HPDE6-E6E7 (cell line): ENCODE data around the gene ELAVL2.

Source experiments
- DNase-seq: peaks from one replicate; pipeline ENCODE4 v3.0.0; 2011; ENCODE audit warnings: missing footprints; ENCODE audit errors: extremely low spot score

The ELAVL2 gene

GRCh38 chr9:23826120-23826629, at the start of gene ELAVL2:
TSS of gene ELAVL2 (minus strand) at chr9:23826240. CDS start at chr9:23762234, 64,006 bp downstream.
- DNase-seq: peak; percentile 84

- no peak for DNase-seq
These were observed 32.2 kb upstream of the ELAVL2 start for GRCh38 chr9:23858234-23858633.

GRCh38 chr9:23855873-23856604, 30.0 kb upstream of the ELAVL2 start:
- DNase-seq: no peak

- peak; percentile 59 for DNase-seq
These were observed 24.9 kb upstream of the ELAVL2 start for GRCh38 chr9:23850690-23851629.

- DNase-seq: peak; percentile 49
These were observed 24.2 kb upstream of the ELAVL2 start for GRCh38 chr9:23850242-23850689.

GRCh38 chr9:23849379-23850035, 23.5 kb upstream of the ELAVL2 start:
- no peak for DNase-seq

- no peak for DNase-seq
These were observed 16.6 kb upstream of the ELAVL2 start for GRCh38 chr9:23842565-23843129.

GRCh38 chr9:23841304-23841703, 15.3 kb upstream of the ELAVL2 start:
- no peak for DNase-seq

GRCh38 chr9:23837038-23837437, 11.0 kb upstream of the ELAVL2 start:
- DNase-seq: no peak

- DNase-seq: no peak
These were observed 5.1 kb upstream of the ELAVL2 start for GRCh38 chr9:23830929-23831730.

GRCh38 chr9:23830476-23830805, 4.4 kb upstream of the ELAVL2 start:
- no peak for DNase-seq

GRCh38 chr9:23829580-23830475, 3.8 kb upstream of the ELAVL2 start:
- DNase-seq: no peak

GRCh38 chr9:23825700-23826099, 340 bp downstream of the ELAVL2 start:
- DNase-seq: no peak

- no peak for DNase-seq
These were observed 1.0 kb downstream of the ELAVL2 start for GRCh38 chr9:23824830-23825591.

GRCh38 chr9:23823986-23824829, 1.8 kb downstream of the ELAVL2 start:
- DNase-seq: no peak

GRCh38 chr9:23823269-23823668, 2.8 kb downstream of the ELAVL2 start:
- DNase-seq: no peak

GRCh38 chr9:23822261-23823169, 3.5 kb downstream of the ELAVL2 start:
- DNase-seq: no peak
